ENCODE measurements around the gene NPLOC4.

The NPLOC4 gene

GRCh38 chr17:81511554-81511803, 125.4 kb downstream of the NPLOC4 start:
- TF ChIP-seq, protein P1, sequence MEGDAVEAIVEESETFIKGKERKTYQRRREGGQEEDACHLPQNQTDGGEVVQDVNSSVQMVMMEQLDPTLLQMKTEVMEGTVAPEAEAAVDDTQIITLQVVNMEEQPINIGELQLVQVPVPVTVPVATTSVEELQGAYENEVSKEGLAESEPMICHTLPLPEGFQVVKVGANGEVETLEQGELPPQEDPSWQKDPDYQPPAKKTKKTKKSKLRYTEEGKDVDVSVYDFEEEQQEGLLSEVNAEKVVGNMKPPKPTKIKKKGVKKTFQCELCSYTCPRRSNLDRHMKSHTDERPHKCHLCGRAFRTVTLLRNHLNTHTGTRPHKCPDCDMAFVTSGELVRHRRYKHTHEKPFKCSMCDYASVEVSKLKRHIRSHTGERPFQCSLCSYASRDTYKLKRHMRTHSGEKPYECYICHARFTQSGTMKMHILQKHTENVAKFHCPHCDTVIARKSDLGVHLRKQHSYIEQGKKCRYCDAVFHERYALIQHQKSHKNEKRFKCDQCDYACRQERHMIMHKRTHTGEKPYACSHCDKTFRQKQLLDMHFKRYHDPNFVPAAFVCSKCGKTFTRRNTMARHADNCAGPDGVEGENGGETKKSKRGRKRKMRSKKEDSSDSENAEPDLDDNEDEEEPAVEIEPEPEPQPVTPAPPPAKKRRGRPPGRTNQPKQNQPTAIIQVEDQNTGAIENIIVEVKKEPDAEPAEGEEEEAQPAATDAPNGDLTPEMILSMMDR (conservative IDR thresholded peaks at IDR 0.05; ENCODE audit: low read depth, low read length), result no peak
- no peak for DNase-seq (ENCODE audit: low read depth)
- H3K4me3 ChIP-seq (ENCODE audit: low read length), result peak overlapping the region; percentile 97

GRCh38 chr17:81510785-81511553, 125.9 kb downstream of the NPLOC4 start:
- peak overlapping the region; percentile 97 for H3K4me3 ChIP-seq (ENCODE audit: low read length)
- TF ChIP-seq, protein P1 (conservative IDR thresholded peaks at IDR 0.05; ENCODE audit: low read depth, low read length), result no peak
- no peak for DNase-seq (ENCODE audit: low read depth)

DNA sequence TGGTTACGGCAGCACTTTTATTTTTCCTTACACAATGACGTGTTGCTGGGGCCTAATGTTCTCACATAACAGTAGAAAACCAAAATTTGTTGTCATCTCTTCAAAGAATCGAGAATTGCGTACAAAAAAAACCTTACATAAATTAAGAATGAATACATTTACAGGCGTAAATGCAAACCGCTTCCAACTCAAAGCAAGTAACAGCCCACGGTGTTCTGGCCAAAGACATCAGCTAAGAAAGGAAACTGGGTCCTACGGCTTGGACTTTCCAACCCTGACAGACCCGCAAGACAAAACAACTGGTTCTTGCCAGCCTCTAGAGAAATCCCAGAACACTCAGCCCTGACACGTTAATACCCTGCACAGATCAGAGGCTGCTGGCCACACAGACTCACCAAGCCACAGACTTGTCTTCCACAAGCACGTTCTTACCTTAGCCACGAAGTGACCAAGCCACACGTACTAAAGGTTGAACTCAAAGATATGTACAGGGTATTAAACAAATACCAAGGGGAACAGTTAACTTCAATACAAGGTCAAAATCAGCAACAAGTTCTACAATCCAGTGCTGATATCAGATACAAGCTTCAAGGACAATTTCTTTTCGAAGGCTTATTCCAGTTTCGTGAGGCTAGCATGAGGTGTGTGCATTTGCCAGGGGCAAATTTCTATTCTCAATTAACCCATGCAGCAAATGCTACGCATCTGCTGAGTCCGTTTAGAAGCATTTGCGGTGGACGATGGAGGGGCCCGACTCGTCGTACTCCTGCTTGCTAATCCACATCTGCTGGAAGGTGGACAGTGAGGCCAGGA, 126.7 kb downstream of the NPLOC4 start:
- H3K4me3 ChIP-seq (ENCODE audit: low read length), result peak overlapping the region; percentile 97
- no peak for DNase-seq (ENCODE audit: low read depth)
- TF ChIP-seq, protein P1 (conservative IDR thresholded peaks at IDR 0.05; ENCODE audit: low read depth, low read length), result no peak

DNA sequence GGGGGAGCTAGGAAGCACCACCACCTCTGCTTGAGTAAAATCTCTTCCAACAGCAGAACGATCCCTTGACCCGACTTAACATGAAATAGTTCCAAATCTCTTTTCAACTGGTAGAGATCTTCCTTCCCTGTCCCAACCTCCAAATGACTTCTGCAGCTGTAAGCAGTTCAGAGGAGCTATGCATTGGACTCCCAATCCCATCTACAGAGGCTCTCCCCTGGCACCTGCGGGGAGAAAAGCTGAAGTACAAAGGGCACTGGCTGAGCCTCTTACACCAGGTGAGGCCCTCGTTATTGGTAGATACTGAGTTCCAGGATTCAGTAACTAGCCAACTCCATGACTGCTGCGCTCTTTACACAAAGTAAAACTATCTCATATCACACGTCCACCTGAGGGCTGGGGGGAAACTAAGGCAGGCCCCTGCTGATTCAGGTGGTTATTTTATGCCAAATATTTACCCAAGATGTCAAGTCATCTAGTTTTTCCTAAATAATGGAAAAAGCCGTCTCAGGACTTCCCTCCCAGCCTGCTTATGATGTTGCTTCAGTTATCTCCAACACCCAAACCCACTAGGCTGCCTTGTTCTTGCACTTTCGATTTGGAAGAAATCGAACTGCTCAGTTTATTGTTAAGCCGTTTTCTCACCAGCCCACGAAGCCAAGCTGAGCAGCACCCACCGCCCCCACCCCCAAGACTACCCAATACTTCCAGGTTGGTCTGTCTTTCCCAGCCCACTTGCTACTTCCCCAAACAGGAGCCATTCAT, 127.5 kb downstream of the NPLOC4 start:
- peak overlapping the region; percentile 97 for H3K4me3 ChIP-seq (ENCODE audit: low read length)
- TF ChIP-seq, protein P1 (conservative IDR thresholded peaks at IDR 0.05; ENCODE audit: low read depth, low read length), result no peak
- DNase-seq (ENCODE audit: low read depth), result no peak

DNA sequence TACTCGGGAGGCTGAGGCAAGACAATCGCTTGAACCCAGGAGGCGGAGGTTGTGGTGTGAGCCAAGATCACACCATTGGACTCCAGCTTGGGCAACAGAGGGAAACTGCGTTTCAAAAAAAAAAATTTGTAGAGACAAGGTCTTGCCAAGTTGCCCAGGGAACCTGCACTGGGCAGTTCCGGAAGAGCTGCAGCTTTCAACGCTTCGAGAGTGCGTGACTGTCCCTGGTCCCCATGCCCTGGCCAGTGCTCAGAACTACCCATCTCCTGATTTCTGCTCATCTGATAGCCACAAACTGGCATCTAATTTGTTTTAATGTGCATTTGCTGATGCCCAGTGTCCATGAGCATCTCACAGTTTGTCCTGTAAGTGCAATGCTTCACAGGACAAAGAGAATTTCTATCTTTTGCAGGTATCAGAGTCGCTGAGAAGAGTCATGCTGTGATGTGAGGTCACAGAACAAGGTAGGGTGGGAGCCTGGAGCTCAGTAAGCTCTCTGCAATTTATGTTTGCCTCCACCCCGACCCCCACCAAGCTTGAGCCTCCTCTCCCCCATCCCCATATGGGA, 128.2 kb downstream of the NPLOC4 start:
- peak overlapping the region; percentile 97 for H3K4me3 ChIP-seq (ENCODE audit: low read length)
- TF ChIP-seq, protein P1 (conservative IDR thresholded peaks at IDR 0.05; ENCODE audit: low read depth, low read length), result no peak
- DNase-seq (ENCODE audit: low read depth), result no peak

Measured in retinal pigment epithelial cell (primary cell).